KMS-11 (cell line): ENCODE measurements around the gene MBTD1.
A peak's percentile ranks its signal among the peaks of the same experiment; 100 is the strongest.

Experiments
- H2AFZ ChIP-seq: fragments of 200-600 bp; sonication (generic); 2 replicates; pipeline ENCODE4 v1.6.1; 2016; ENCODE audit warnings: antibody characterized with exemption, mixed run types, low read depth
- H3K27ac ChIP-seq: fragments of 200-600 bp; sonication (generic); 2 replicates; pipeline ENCODE4 v1.6.1; 2016; ENCODE audit warnings: mild to moderate bottlenecking, mixed run types
- H3K27me3 ChIP-seq: fragments of 200-600 bp; sonication (generic); 2 replicates; pipeline ENCODE4 v1.6.1; 2017; ENCODE audit warnings: mild to moderate bottlenecking, low read depth, mixed run types, moderate library complexity; ENCODE audit not compliant: insufficient read depth
- H3K36me3 ChIP-seq: fragments of 200-600 bp; sonication (generic); 2 replicates; pipeline ENCODE4 v1.6.1; 2017; ENCODE audit warnings: mild to moderate bottlenecking, mixed run types; ENCODE audit not compliant: insufficient read depth
- H3K4me1 ChIP-seq: fragments of 200-600 bp; sonication (generic); 2 replicates; pipeline ENCODE4 v1.6.1; 2016; ENCODE audit warnings: mild to moderate bottlenecking, low read depth, mixed run types; ENCODE audit not compliant: poor library complexity, severe bottlenecking
- H3K4me2 ChIP-seq: fragments of 200-600 bp; sonication (generic); 2 replicates; pipeline ENCODE4 v1.7.0; 2016; ENCODE audit warnings: mild to moderate bottlenecking, mixed run types
- H3K4me3 ChIP-seq: fragments of 200-600 bp; sonication (generic); IDR thresholded peaks from 2 replicates; pipeline ENCODE4 v1.6.1; 2017; ENCODE audit warnings: low read depth, low read length, mixed read lengths; ENCODE audit not compliant: insufficient read depth
- H3K79me2 ChIP-seq: fragments of 200-600 bp; sonication (generic); 2 replicates; pipeline ENCODE4 v1.6.1; 2016; ENCODE audit warnings: low read depth, mixed run types; ENCODE audit not compliant: insufficient read depth
- H3K9ac ChIP-seq: fragments of 200-600 bp; sonication (generic); 2 replicates; pipeline ENCODE4 v1.6.1; 2016; ENCODE audit warnings: mild to moderate bottlenecking, mixed run types
- H4K20me1 ChIP-seq: fragments of 200-600 bp; sonication (generic); 2 replicates; pipeline ENCODE4 v1.6.1; 2016; ENCODE audit warnings: mild to moderate bottlenecking, mixed run types; ENCODE audit not compliant: insufficient read depth
- CTCF ChIP-seq: fragments of 200-600 bp; sonication (generic); conservative IDR thresholded peaks from 2 replicates; pipeline ENCODE4 v1.6.1; 2017; ENCODE audit warnings: low read depth, mild to moderate bottlenecking, antibody characterized with exemption, low read length, moderate library complexity, mixed read lengths

MBTD1 gene

GRCh38 chr17:51261024-51261963, 1.4 kb upstream of the MBTD1 start:
- H3K4me2 ChIP-seq: peak overlapping the region; percentile 75
- no peak for TF ChIP-seq CTCF
- H3K79me2 ChIP-seq: peaks cover 84% of the 10 kb centered on the region
- H3K36me3 ChIP-seq: no peaks in the 10 kb centered on the region; the same call in 1 of the 2 replicates
- H3K27ac ChIP-seq: peak overlapping the region; percentile 84
- peak overlapping the region; percentile 95 for H3K9ac ChIP-seq
- H2AFZ ChIP-seq: peak overlapping the region; percentile 82
- H3K27me3 ChIP-seq: no peaks in the 10 kb centered on the region
- peaks cover 6% of the 10 kb centered on the region for H4K20me1 ChIP-seq
- H3K4me1 ChIP-seq: peaks cover 54% of the 10 kb centered on the region
- no peak overlapping the region for H3K4me3 ChIP-seq

- Histone ChIP-seq H3K4me3 (peak within 1 kb of the TSS; percentile 32), H2AFZ (peak within 1 kb of the TSS; percentile 82), H3K4me1 (peaks cover 58% of the 10 kb centered on the region), H4K20me1 (peaks cover 6% of the 10 kb centered on the region), H3K9ac (peak within 1 kb of the TSS; percentile 95), H3K79me2 (peaks cover 84% of the 10 kb centered on the region), H3K27ac (peak within 1 kb of the TSS; percentile 84), H3K27me3 (no peaks in the 10 kb centered on the region), H3K36me3 (no peaks in the 10 kb centered on the region; the same call in 1 of the 2 replicates), H3K4me2 (peak within 1 kb of the TSS; percentile 75)
- TF ChIP-seq CTCF: no peak
These were observed 581 bp upstream of the MBTD1 start, which contains the start of gene UTP18 for GRCh38 chr17:51260237-51261023. TSS of gene UTP18 (plus strand) at chr17:51260546. CDS start at chr17:51260585, 39 bp downstream.

DNA sequence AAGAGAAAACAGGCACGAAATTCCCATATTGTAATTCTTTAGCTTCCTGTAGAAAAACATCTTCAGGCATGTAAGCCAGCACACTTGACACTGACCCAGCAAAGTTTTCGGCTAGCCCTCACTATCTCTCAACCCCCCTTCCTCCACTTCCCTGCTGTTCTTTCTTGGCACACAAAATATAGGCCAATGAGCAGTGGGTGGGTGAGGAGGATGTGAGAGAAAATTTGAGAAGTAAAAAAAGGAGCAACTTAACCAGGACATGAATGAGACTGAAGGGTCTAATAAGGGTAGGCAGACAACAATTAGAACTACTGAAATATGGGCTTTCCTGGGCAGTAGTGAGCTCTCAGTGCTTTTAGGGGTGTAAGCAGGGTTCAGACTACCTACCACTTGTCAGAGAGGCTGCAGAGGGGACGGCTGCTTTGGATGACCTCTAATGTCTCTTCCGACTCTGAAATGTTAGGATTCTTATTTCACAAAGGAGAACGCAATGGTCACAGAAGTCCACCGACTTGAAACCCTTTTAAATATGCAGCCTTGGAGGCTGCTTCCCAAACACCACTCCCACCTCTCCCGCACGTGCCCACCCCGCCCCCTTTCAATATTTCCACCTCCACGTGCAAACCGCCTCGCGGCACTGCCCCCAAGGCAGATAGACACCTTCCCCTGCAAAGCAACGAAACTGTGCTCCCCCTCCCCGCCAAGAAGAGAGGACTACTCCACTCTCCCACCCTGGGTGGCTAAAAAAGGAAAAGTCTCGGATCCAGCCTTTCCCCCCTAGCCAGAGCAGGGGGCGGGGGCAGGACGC, 889 bp downstream of the MBTD1 start:
- H3K4me1 ChIP-seq: peaks cover 54% of the 10 kb centered on the region
- H2AFZ ChIP-seq: peak overlapping the region; percentile 82; the same call in 1 of the 2 replicates
- peak overlapping the region; percentile 84 for H3K27ac ChIP-seq
- no peaks in the 10 kb centered on the region for H3K27me3 ChIP-seq
- H3K9ac ChIP-seq: peak overlapping the region; percentile 95
- peak overlapping the region; percentile 57 for H3K4me3 ChIP-seq
- no peak for TF ChIP-seq CTCF
- H3K79me2 ChIP-seq: peaks cover 87% of the 10 kb centered on the region
- no peaks in the 10 kb centered on the region; the same call in 1 of the 2 replicates for H3K36me3 ChIP-seq
- H3K4me2 ChIP-seq: peak overlapping the region; percentile 75
- H4K20me1 ChIP-seq: peaks cover 6% of the 10 kb centered on the region
